Amniotic stem cell (primary cell): Measurements from ENCODE around the gene UPF3A.
"Not testable (repeated sequence)": the region's sequence is repeated elsewhere in the genome, so short reads cannot be mapped to it uniquely, and the experiment has no call there.

Source experiments
- DNase-seq: peaks from one replicate; lab custom pipeline; 2025; lab: John Stamatoyannopoulos, UW

UPF3A gene

GRCh38 chr13:114336457-114336856 is 55.1 kb downstream of the UPF3A start:
- DNase-seq: not testable (repeated sequence)

GRCh38 chr13:114338959-114339358 is 57.6 kb downstream of the UPF3A start:
- DNase-seq: no peak

- DNase-seq: peak; percentile 28
These were observed 58.6 kb downstream of the UPF3A start for GRCh38 chr13:114339857-114340534.

- DNase-seq: no peak
These were observed 59.8 kb downstream of the UPF3A start for GRCh38 chr13:114341003-114341777.

- not testable (repeated sequence) for DNase-seq
These were observed 65.9 kb downstream of the UPF3A start for GRCh38 chr13:114347256-114347655.

GRCh38 chr13:114352763-114353162 is 71.4 kb downstream of the UPF3A start:
- not testable (repeated sequence) for DNase-seq

- not testable (repeated sequence) for DNase-seq
These were observed 72.0 kb downstream of the UPF3A start for GRCh38 chr13:114353382-114353781.
